Natural killer cell (primary cell): Measurements from ENCODE around the gene KCNQ2. TPM values are rescaled to one million over a fixed set of nuclear protein-coding genes. Genes with fewer than 3 reads are reported as not detected.

Source experiments
- ATAC-seq, 3 donors: fragments of 150-1000 bp in 2 of 3; fragments of 200-7000 bp in 1 of 3; cut with Tn5 transposase; 1 replicate in 1 of 3; 2 replicates in 2 of 3; pipeline ENCODE4 v1.10.0; 2021; ENCODE audit warnings: mild to moderate bottlenecking in 2 of 3, moderate library complexity in 2 of 3
- DNase-seq, 2 donors: peaks; one replicate each; pipeline versions ENCODE4 v3.0.0 to v3.0.0-alpha.2; 2013 to 2021; ENCODE audit warnings: mixed read lengths in 1 of 2
- H3K27ac ChIP-seq: one replicate; pipeline ENCODE4 v1.5.1; 2013; ENCODE audit warnings: mild to moderate bottlenecking, low read length
- H3K27me3 ChIP-seq: one replicate; pipeline ENCODE4 v1.6.1; 2013; ENCODE audit warnings: low read length; ENCODE audit not compliant: control insufficient read depth, insufficient read depth
- H3K36me3 ChIP-seq: one replicate; pipeline ENCODE4 v1.6.1; 2013; ENCODE audit warnings: low read length; ENCODE audit not compliant: control insufficient read depth, insufficient read depth
- H3K4me1 ChIP-seq: one replicate; pipeline ENCODE4 v1.6.1; 2013; ENCODE audit warnings: low read length; ENCODE audit not compliant: control insufficient read depth, insufficient read depth
- H3K4me3 ChIP-seq: one replicate; pipeline ENCODE4 v1.5.1; 2013; ENCODE audit warnings: low read length
- H3K9me3 ChIP-seq: one replicate; pipeline ENCODE4 v1.6.1; 2013; ENCODE audit warnings: low read length; ENCODE audit not compliant: control insufficient read depth, insufficient read depth
- H3K27ac Mint-ChIP-seq, 2 donors: one replicate each; pipeline ENCODE4 v1.8.0; 2022; ENCODE audit warnings: mild to moderate bottlenecking in 2 of 2, mixed read lengths in 2 of 2, moderate library complexity in 1 of 2
- H3K27me3 Mint-ChIP-seq, 2 donors: one replicate each; pipeline ENCODE4 v1.8.0; 2022; ENCODE audit warnings: low read depth in 2 of 2, mixed read lengths in 2 of 2
- H3K36me3 Mint-ChIP-seq: one replicate; pipeline ENCODE4 v1.8.0; 2022; ENCODE audit warnings: mixed read lengths
- H3K4me1 Mint-ChIP-seq, 2 donors: one replicate each; pipeline ENCODE4 v1.8.0; 2022; ENCODE audit warnings: mixed read lengths in 2 of 2
- H3K4me3 Mint-ChIP-seq: one replicate; pipeline ENCODE4 v1.8.0; 2022; ENCODE audit warnings: mild to moderate bottlenecking, moderate library complexity, mixed read lengths
- H3K9me3 Mint-ChIP-seq, 2 donors: one replicate each; pipeline ENCODE4 v1.8.0; 2022; ENCODE audit warnings: mixed read lengths in 2 of 2
- WGBS: methylation state at CpG from one replicate; pipeline ENCODE4 v1.1.7; 2013; ENCODE audit warnings: missing lambda C conversion rate; ENCODE audit not compliant: insufficient coverage; 5-methylcytosine and 5-hydroxymethylcytosine counted together
- intact Hi-C: fragments of 100-400 bp; cut with micrococcal nuclease; formaldehyde crosslinking; loops from one replicate; pipeline ENCODE4 v1.14.2; 2022
- total RNA-seq, 4 donors: library from RNA; stranded (reverse); fragments of 120-200 nt in 1 of 4; gene quantifications; one replicate each; pipeline versions ENCODE4 v1.2.3 to v1.2.4, GENCODE V29; 2013 to 2022
- TF ChIP-seq, protein P1 (sequence below): fragments of 200-600 bp; IDR thresholded peaks from one replicate; pipeline ENCODE4 v1.8.0; 2022; ENCODE audit warnings: antibody characterized with exemption

Gene KCNQ2
- total RNA-seq, 3 donors from 2014 or later (not counting 1 experiment from before 2014, with no cell fraction given) = not detected

DNA sequence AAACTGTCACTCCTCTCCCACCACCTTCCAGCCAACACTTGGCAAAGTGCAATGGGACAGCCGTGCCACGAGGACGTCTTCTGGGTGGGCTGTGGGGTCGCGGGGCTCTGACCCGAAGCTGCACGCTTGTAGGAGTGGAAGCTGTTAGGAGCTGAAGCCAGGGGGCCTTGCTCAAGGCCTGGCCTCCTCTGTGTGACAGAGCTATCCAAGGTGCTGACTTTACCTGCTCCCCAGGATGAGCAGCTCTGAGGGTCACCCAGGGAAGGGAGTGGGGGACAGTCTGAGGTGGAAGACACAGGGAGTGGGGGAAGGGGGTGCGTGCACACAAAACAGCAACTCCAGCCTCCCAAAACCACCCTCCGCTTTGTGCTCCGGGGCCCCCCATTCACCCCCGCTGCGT lies 93.8 kb downstream of the KCNQ2 start:
- no peak overlapping the region for H3K4me3 ChIP-seq
- no peak overlapping the region for H3K27ac ChIP-seq
- H3K36me3 ChIP-seq = no peaks in the 10 kb centered on the region
- intact Hi-C loops = no loop called here
- H3K9me3 Mint-ChIP-seq = no peaks in the 10 kb centered on the region
- H3K4me3 Mint-ChIP-seq = no peak overlapping the region
- H3K27me3 ChIP-seq = peaks cover 4% of the 10 kb centered on the region
- no peaks in the 10 kb centered on the region for H3K36me3 Mint-ChIP-seq
- TF ChIP-seq, protein P1, sequence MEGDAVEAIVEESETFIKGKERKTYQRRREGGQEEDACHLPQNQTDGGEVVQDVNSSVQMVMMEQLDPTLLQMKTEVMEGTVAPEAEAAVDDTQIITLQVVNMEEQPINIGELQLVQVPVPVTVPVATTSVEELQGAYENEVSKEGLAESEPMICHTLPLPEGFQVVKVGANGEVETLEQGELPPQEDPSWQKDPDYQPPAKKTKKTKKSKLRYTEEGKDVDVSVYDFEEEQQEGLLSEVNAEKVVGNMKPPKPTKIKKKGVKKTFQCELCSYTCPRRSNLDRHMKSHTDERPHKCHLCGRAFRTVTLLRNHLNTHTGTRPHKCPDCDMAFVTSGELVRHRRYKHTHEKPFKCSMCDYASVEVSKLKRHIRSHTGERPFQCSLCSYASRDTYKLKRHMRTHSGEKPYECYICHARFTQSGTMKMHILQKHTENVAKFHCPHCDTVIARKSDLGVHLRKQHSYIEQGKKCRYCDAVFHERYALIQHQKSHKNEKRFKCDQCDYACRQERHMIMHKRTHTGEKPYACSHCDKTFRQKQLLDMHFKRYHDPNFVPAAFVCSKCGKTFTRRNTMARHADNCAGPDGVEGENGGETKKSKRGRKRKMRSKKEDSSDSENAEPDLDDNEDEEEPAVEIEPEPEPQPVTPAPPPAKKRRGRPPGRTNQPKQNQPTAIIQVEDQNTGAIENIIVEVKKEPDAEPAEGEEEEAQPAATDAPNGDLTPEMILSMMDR = no peak
- H3K27ac Mint-ChIP-seq = no peak overlapping the region
- 70% methylated on average over 12 of the region's 12 CpGs for WGBS
- peaks cover 7 to 8% of the 10 kb centered on the region in 2 donors for H3K27me3 Mint-ChIP-seq
- ATAC-seq (no peak), DNase-seq (no peak)
- no peaks in the 10 kb centered on the region for H3K4me1 ChIP-seq
- no peaks in the 10 kb centered on the region for H3K9me3 ChIP-seq
- no peaks in the 10 kb centered on the region for H3K4me1 Mint-ChIP-seq

DNA sequence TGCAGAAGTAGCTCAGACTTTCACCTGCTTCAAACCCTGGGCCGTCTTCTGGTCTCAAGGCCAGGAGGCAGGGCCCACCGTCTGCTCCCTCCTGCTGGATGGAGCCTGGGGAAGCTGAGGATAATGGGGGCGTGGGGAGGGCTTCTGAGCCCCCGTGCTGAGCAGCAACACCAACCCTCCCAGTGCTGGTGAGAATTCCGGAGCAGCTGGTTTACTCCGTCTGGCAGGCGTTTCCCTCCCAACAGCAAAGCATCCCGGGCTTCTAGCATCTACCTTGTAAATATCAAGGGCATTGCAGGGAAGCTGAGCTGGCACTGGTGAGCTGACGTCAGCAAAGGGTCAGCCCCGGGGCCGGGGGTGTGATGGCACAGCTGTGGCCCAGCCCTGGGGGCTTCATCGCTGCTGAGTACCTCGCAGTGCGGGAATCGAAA lies 94.5 kb downstream of the KCNQ2 start:
- peaks cover 7 to 8% of the 10 kb centered on the region in 2 donors for H3K27me3 Mint-ChIP-seq
- peaks cover 4% of the 10 kb centered on the region for H3K27me3 ChIP-seq
- H3K9me3 ChIP-seq = no peaks in the 10 kb centered on the region
- no peak overlapping the region for H3K4me3 ChIP-seq
- no peaks in the 10 kb centered on the region for H3K36me3 ChIP-seq
- H3K4me1 Mint-ChIP-seq = no peaks in the 10 kb centered on the region
- TF ChIP-seq, protein P1 = no peak
- H3K36me3 Mint-ChIP-seq = no peaks in the 10 kb centered on the region
- H3K4me3 Mint-ChIP-seq = no peak overlapping the region
- 47% methylated on average over 15 of the region's 15 CpGs for WGBS
- H3K27ac Mint-ChIP-seq = no peak overlapping the region
- ATAC-seq (no peak), DNase-seq (no peak)
- H3K9me3 Mint-ChIP-seq = no peaks in the 10 kb centered on the region
- H3K4me1 ChIP-seq = no peaks in the 10 kb centered on the region
- intact Hi-C loops = no loop called here
- no peak overlapping the region for H3K27ac ChIP-seq

DNA sequence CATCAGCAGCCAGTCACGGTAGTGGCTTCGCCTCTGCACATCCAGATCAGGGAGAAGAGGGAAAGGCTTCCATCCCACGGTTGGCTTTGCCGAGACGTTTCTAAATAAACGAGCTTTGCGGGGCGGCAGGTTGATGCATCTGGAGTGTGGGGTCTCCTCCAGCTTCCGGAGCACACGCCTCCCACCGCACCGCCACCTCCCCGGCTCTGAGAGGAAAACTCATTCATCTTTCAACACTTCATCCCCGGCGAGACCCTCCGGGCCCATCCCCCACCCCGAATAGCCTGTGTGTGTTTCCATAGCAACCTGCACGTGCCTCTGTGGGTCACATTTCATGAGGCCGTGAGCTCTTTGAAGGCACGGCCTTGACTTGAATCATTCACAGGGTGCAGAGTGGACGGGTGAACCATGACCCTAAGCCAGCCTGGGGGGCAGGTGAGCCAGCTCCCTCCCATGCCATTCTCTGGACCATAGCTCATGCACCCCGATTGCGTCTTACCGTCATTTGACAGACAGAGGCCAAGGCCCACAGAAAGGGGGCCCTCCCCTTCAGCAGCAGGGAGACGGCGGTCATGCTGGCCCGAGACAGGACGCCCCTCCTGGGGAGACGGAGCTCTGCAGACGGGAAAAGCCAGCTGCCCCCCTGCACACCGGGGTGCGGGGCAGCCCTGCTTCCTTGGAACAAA lies 95.1 kb downstream of the KCNQ2 start:
- H3K9me3 ChIP-seq = no peaks in the 10 kb centered on the region
- no peak overlapping the region for H3K4me3 Mint-ChIP-seq

More for the DNA sequence above, 95.1 kb downstream of the KCNQ2 start:
- Histone ChIP-seq H3K4me1 (no peaks in the 10 kb centered on the region), H3K27me3 (peaks cover 4% of the 10 kb centered on the region), H3K4me3 (no peak overlapping the region), H3K27ac (no peak overlapping the region), H3K36me3 (no peaks in the 10 kb centered on the region)
- DNase-seq (no peak), ATAC-seq (no peak)
- 12% methylated on average over 32 of the region's 32 CpGs for WGBS
- TF ChIP-seq, protein P1 = no peak
- Mint-ChIP-seq H3K27me3 (peaks cover 7 to 8% of the 10 kb centered on the region in 2 donors), H3K4me1 (no peaks in the 10 kb centered on the region), H3K9me3 (no peaks in the 10 kb centered on the region), H3K27ac (no peak overlapping the region), H3K36me3 (no peaks in the 10 kb centered on the region)
- intact Hi-C loops = no loop called here
